G401.6 (cell line): Measurements from ENCODE around the gene GAD2.

Source experiments
- FAIRE-seq: peaks from 2 replicates; lab custom pipeline; 2012; peaks lifted over from hg19 to GRCh38; lab: Jason Lieb, UNC

Gene GAD2

DNA sequence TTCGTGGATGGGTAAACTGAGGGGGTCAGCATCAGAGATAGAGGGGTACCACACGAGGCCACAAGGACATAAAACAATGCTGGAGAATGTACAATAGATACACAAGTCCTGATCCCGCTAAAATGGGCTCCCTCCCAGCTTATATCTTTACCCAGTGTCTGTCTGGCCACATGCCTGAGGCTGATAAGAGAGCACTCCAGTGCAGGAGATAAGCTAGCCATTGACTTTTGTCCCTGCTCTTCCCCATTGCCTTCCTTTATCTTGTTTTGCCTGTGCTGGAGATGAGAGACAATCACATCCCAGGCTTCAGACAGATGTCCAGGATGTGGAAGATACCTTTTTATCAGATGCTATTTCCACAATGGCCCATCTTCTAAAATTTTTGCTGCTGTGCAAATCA, 6.0 kb downstream of the GAD2 start:
- FAIRE-seq: no peak

DNA sequence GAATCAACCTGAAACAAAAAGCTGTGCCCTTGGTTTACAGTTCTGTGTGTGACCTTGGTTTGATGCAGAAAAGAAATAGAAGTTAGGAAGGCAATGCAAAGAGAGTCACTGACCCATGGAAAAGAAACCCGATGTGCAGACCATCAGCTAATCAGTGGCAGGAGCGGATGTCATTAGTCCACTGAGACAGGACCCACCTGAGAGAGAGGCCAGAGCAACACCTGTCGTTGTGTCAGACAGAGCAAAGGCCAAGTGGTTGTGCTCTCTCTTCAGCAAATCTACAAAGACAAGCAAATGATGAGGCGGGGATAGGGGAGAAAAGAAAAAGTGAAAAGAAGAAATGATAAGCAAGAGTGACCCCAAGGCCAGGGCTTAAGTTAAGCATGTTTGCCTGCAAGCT, 8.7 kb downstream of the GAD2 start:
- FAIRE-seq: no peak

DNA sequence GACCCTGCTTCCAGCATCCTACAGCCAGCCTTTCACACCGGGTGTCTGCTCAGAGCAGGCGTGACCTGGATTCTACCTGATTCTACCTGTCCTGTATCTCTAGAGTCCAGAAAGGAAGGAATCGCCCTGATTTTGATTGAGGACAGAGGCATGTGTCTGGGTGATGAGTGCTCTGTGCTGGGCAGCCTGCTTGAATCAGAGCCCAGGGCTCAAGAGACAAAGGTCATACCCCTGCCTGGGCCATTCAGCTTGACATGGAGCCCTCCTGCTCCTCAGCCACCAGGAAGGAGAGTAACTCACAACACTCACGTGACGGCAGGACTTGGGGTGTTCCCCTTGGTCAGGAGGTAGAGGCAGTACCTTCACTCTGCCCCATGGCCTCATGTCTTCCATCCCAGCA, 11.2 kb downstream of the GAD2 start:
- FAIRE-seq: no peak

DNA sequence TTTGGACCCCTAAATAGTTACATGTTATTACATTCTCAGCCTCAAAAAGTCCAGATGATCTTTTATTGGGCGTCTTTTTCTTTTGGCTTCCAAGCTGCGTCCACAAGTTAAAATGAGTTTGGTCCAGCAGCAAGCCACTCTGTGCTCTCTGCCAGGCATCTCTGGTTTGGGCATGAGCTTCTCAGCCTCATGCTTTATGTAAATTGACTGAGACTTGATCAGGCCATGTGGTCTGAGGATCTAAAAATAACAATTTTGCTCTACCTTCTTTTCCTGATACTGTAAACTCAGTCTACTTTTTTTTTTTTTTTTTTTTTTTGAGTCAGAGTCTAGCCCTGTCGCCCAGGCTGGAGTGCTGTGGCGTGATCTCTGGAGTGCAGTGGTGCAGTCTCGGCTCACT, 15.6 kb downstream of the GAD2 start:
- FAIRE-seq: no peak

DNA sequence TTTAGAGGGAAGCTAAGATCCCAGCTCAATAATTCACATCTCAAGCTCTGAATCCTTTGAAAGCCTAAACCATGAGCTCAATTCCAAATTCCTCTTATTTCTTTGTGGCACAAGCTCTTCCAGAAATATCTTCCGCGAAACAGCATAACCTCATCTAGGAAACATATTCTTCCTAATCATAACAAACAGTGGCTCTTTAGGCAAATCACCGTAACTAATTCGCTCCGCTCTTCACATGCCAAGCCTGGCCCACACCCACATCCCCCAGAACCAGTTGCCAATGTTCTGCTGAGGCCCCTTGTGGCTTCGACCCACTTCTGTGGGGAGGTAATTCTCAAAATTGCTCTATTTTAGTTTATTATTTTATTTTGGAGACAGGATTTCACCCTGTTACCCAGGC, 19.2 kb downstream of the GAD2 start:
- no peak for FAIRE-seq

DNA sequence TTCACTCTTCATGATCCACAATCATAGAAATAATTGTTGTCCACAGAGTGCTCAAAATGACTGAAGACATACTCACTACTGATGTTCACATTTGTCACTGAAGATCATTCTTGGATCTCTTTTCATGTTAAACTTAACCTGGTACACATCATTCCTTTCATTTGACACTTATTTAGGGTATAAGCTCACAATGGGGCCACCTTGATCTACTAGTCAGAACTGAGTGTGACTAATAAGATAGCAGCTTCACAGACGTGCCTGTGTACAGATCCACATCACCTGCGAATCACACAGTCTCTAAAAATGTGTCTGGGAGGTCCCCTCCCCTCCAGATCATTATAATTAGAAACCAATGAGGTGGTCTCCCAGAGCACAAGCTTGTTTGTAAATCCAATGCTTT, 21.8 kb downstream of the GAD2 start:
- FAIRE-seq: no peak

DNA sequence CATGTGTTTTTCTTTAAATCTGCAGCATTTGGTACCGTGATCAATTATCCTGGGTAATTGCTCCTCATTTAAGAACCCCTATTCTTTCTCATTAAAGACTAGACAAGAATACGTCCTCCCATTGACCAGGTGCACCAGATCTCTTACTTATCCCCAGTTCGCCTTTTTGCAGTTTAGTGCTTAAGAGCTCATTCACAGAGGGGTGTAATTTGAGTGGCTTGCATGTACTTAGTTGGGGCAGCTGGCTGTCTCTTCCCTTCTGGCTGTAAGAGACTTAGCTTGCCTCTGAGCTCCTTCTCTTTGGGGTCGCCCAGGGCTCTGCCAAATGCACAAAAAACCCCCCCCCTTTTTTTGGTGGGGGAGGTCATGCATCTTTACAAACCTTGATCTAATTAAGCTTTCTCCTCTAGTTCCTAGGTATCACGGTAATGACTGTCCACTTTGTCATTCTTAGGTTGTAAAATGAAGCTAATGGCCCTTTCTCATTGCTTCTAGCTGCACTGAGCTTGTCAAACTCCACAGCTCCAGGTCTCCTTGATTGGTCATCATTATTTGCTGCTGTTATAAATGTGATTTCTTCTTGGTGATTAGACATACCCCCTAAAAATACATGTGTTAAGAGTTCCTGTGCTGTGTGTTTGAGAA, 26.3 kb downstream of the GAD2 start:
- FAIRE-seq: no peak

DNA sequence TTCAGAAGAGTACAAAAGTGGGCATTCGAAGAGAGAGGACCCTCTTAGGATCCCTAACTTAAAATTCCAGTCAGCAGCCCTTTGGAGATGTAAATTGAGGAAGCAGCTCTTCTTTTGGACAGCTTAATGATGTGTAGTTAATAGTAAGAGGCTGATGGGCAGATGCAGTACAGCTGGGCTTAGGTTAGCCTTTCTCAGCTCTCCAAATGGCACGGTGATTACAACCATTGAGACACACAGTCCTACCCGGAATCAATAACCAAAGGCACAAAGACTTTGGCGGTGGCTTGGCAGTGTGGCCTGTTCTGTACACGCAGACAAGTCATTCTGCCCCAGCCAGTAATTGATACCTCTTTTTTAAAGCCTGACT, 26.8 kb downstream of the GAD2 start:
- FAIRE-seq: no peak

DNA sequence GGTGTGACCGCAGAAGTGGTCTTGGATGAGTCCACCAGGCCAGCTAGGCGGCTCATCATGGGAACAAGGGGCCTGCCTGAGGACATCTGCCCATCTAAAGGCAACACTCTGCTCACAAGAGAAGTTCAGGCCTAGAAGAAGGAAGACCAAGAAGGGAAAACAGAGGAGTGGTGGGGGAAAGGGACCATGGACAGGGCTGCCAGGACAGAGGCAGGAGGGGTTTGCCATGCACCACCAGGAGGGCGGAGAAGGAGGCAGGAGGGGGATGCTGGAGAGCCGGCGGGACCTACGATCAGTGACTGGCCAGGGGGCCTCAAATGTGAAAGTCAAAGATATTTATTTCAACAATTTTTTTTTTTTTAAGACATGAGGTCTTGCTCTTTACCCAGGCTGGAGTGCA, 33.1 kb downstream of the GAD2 start:
- no peak for FAIRE-seq

DNA sequence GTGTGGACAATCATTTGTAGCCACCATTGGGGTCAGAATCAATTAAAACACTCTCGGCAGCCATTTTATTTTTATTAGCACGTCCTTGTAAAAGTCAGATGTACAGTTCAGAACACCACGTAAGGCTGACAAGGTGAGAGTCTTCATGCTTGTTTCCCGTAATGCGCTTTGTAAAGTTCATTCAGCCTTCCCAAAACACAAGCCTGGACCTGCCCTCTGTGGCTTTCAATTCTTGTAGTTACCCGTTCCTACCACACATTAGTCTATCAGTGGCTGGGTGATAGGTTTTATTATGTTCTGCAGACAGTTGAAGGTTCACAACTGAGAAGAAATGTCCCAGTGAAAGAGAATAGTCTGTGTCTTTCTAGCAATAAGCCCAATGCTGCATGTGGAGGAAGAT, 35.4 kb downstream of the GAD2 start:
- FAIRE-seq: no peak

DNA sequence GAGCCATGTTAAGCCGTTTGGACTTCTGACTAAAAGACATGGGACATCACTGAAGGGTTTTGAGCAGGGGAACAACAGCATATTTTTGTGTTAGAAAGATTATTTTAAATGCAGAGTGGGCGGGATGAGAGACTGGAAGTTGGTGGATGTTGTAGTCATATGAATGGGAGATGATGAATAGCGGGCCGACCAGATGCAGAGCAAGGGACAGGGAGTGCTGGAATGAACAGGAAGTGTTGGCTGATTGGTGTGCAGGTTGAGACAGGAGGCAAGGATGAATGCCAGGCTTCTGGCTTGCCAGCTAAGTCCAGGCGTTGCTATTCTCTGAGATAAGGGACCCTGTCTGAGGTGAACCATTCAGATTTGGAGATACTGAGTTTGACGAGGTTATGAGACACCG, 38.0 kb downstream of the GAD2 start:
- no peak for FAIRE-seq

DNA sequence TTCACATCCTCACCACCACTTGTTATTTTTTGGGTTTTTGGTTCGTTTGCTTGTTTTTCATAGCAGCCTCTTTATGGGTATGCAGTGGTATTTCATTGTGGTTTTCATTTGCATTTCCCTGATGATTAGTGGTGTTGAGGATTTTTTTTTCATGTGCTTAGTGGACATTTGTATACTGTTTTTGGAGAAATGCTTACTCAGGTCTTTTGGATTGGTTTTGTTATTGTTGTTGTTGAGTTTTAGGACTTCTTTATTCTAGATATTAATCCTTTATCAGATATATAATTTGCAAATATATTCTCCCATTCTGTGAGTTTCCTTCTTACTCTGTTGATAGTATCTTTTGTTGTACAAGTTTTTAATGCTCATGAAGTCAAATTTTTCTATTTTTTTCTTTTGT, 42.8 kb downstream of the GAD2 start:
- FAIRE-seq: no peak

DNA sequence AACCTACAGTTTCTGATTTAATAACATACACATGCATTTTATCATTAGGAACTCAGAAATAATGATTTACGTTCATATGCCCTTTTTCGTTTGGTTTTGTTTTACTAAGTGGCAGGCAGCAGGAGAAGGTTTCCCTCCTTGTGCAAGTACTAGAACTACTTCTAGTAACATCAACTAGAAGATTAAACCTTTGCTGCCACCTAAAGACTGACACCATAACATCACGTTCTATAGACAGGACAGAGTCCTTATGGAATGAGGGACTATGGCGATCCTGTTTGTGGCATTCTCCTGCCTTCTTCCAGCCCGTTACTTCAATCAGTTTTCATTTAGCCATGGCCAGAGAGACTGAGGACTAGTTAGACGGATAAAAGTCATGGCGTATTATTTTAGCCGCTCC, 53.2 kb downstream of the GAD2 start:
- FAIRE-seq: peak; percentile 21

DNA sequence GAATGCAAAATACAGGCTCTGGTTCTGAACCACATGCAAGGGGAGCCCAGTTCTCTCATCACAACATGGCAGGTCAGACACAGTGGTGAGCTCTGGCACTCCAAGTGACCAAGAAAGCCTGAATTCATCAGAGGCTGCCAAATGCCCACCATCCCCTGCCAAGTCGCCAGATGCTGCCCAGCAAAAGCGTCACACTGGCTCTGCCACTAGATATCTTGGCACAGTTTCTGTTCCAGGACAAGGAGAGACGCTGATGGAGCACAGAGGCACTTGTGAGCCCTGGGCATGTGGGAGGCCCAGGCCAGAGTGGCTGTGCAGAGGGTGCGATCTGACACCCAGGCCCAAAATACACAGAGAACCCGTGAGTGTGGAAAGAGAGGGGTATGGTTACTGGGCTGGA, 57.8 kb downstream of the GAD2 start:
- FAIRE-seq: no peak

DNA sequence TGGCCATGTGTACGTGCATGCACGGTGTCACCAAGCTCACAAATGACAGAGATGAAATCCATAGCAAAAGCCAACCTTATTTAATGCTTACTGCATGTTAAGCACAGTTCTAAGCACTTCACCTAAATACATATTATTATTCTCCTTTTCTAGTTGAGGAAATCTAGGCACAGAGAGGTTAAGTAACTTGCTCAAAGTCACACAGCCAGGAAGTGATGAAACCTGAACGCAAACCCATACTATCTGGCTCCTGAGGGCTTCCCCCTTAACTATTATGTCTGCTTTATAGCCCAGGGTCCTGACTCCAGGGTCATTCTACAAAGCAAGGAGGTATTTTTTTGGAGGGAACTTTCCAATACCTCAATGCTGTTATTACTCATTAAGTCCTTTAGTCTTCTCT, 61.7 kb downstream of the GAD2 start:
- no peak for FAIRE-seq

DNA sequence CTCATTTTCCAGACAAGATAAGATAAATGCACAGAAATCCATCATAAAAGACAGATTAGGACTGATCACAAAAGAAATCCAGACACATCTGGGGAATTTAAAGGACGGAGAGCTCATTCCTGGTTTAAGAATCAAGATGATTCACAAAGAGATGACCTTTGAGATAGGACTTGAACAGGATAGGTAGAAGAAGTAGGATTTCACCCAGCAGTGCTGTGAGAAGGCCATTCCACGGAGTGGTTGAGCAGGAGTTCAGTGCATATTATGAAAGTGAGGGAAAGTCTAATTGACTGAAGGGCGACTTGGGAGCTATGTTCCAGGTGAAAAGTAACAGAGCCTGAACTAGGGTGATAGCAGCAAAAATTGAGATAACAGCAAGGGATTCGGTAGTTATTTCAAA, 73.7 kb downstream of the GAD2 start:
- no peak for FAIRE-seq

DNA sequence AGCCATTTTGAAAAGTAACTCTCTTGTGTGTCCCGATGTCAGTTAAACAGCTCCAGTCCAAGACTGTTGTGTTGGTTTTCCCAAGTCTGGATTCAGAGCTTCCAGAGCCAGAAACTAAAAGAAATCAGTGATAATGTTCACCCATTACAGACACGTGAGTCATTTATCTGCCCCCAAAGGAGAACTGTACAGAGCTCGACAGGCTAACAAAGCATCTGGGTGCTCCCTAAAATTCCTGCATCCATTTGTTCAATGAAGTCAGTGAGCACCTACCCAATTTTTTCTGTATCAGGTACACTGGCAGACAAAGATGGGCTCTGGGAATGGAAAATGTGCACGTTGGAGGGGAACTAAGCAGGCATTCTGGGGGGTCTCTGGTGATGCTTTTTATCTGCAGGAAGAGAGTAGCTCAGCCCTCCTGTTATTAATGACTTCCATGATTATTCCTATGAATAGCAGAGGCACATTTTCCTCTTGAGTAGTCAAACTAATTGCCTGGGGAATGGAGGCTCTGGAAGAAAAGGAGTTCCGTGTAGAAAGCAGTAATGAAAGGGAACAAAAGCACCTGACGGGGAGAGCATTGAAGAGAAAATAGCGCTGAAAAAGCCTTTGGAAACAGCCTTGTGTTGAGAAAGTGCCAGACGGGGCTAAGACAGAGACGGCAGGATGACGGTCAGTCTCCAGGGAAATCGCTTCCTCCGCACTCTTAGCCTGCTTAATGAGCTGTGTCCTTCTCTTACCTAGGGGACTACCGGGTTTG, 75.3 kb downstream of the GAD2 start:
- no peak for FAIRE-seq

DNA sequence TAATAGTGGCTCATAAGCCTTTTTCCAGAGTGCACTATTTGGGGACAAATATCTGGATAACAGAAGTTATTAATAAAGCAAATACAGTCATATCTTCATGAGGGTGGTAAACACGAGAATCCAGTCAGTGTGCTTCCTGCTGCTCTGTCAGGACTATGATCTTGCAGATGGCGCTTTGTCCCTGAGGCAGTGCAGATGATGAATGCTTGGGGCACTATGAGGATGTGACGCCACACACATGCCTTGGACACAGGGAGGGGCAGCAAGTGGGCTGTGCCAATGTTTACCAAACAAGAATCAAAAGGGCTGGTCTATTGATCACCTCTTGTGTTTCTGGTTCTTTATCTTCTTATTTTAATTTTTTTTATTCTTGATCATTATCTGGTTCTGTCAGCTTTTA, 79.8 kb downstream of the GAD2 start:
- FAIRE-seq: no peak

DNA sequence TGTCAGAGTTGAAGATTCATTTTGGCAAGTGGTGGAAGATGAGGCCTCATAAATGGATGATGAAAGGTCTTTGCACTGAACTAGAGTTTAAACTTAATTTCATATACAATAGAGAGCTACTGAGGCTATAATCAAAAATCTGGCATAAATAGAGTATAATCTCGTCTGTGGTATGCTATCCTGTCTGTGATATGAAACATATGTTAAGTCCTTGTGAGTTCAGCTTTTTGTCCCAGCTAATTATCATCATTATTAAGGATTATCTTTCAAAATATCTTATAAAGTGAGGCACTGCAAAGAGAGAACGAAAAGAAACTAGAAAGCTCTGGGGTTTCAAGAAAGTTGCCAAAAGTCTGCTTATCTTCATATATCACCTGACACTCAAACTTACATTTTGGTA, 83.4 kb downstream of the GAD2 start:
- no peak for FAIRE-seq

DNA sequence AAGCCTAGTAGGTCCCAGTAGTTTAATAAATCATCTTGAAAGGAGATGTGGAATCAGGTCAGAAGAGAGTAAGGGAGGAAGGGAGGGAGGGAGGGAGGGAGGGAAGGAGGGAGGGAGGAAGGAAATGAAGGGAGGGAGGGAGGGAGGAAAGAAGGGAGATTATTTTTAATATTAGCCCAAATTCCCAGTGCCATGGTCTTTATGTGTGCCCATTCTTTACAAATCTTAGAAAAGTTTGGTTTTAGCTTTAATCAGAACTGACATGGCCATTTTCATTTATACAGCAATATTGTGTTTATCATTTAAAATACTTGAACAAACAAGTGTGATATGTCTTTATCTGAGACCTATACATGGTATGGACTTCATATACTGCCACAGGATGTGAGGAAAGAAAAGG, 86.8 kb downstream of the GAD2 start:
- no peak for FAIRE-seq

DNA sequence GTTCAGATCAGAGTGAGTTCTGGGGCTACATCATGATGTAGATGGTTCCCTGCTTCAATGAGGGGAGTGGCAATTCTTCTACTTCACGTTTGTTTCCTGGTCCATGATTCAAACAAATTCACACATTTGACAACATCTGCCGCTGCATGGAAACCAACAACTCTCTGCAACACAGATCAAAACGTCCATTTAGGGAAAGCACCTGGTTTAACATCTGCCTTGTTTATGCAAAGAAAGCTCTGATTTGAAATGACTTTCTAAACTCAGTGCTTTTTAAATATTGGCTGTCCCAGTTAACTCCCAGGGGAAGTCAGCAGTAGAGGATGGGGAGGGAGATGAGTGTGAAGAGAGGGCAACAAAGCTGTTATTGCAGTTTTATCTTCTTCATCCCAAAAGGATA, 93.8 kb downstream of the GAD2 start:
- no peak for FAIRE-seq

DNA sequence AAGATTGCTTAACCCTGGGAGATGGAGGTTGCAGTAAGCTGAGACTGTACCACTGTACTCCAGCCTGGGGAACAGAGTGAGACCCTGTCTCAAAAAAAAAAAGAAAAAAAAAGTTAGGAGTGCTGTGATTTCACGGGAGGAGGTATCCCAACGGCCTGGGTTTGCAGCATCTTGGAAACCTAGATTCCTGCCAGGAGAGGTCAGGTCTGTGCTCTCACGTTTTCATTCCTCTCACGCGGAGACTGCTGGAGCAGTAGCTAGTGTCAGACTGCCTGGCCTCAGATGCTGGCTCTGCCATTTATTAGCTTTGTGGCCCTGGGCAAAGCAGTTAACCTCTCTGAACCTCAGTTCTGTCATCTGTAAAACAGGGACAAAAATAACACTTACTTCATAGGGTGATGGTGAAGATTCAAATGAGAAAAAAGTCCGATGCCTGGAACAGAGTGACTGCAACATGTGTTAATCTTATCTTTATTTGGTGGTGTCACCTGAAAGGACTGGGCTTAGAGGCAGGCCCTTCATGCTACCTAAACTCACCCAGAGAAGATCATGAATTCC, 94.9 kb downstream of the GAD2 start:
- no peak for FAIRE-seq

DNA sequence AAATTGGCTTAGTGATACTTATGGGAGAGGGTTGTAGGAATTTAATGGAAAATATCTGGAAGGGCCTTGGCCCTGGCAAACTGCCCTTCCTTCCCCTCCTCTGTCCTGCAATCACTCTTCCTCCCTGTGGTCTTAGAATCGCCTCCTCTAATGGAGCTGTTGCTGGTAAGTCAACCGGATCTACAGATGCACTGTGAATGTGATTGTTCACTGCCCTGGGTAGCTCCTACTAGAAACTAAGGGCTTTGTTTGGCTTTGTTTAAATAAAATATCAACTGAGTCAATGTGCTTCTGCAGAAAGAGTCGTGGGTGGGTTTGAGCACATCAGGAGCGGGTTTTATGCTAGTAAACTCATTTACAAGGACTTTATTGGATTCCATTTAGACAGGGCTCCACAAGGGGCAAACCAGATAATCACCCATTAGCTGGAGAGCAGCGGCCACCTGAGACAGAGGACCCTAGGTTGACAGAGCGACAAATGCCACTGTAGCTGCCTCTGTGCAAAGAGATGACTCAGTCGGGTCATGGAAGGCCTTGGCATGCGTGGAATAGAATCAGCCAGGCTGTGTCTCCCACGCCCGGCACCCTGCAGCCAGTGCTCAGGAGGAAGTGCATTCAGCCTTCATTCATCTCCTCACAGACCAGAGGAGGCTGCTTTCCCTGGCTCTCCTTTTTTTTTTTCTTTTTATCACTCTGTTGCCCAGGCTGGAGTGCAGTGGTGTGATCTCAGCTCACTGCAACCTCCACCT, 97.9 kb downstream of the GAD2 start:
- no peak for FAIRE-seq
